ENCODE measurements around the gene SP110. TPM values are rescaled to one million over a fixed set of nuclear protein-coding genes. Genes with fewer than 3 reads are reported as not detected.

SP110 gene
- total RNA-seq, 1 experiment from 2014 or later = 56.7 TPM

GRCh38 chr2:230144355-230144754, 75.4 kb downstream of the SP110 start:
- DNase-seq = no peak
- CTCF ChIA-PET = no interaction called here
- Mint-ChIP-seq H3K4me1 (ENCODE audit: low read depth, unreplicated experiment) (no peaks in the 10 kb centered on the region), H3K36me3 (ENCODE audit: insufficient read depth, unreplicated experiment) (no peaks in the 10 kb centered on the region), H3K27me3 (ENCODE audit: unreplicated experiment) (no peaks in the 10 kb centered on the region), H3K27ac (ENCODE audit: unreplicated experiment) (no peak overlapping the region), H3K9me3 (ENCODE audit: low read depth, unreplicated experiment) (peaks cover 4% of the 10 kb centered on the region), H3K4me3 (ENCODE audit: low read depth, unreplicated experiment) (no peak overlapping the region)
- TF ChIP-seq CTCF (IDR thresholded peaks at IDR 0.05; ENCODE audit: unreplicated experiment) = no peak
- BruUV-seq (replicated peaks) = no TSS peak
- intact Hi-C loops (cut with micrococcal nuclease; ENCODE audit: unreplicated experiment) = no loop called here

- H3K9me3 Mint-ChIP-seq (ENCODE audit: low read depth, unreplicated experiment) = peaks cover 4% of the 10 kb centered on the region
- no TSS peak for BruUV-seq (replicated peaks)
These were observed 79.1 kb downstream of the SP110 start for GRCh38 chr2:230140667-230141066.

GRCh38 chr2:230137902-230138539, 81.8 kb downstream of the SP110 start:
- intact Hi-C loops (cut with micrococcal nuclease; ENCODE audit: unreplicated experiment) = no loop called here
- Mint-ChIP-seq H3K27ac (ENCODE audit: unreplicated experiment) (no peak overlapping the region), H3K27me3 (ENCODE audit: unreplicated experiment) (no peaks in the 10 kb centered on the region), H3K9me3 (ENCODE audit: low read depth, unreplicated experiment) (peaks cover 4% of the 10 kb centered on the region), H3K4me1 (ENCODE audit: low read depth, unreplicated experiment) (no peaks in the 10 kb centered on the region), H3K36me3 (ENCODE audit: insufficient read depth, unreplicated experiment) (no peaks in the 10 kb centered on the region), H3K4me3 (ENCODE audit: low read depth, unreplicated experiment) (no peak overlapping the region)
- CTCF ChIA-PET = no interaction called here
- no TSS peak for BruUV-seq (replicated peaks)
- TF ChIP-seq CTCF (IDR thresholded peaks at IDR 0.05; ENCODE audit: unreplicated experiment) = no peak
- DNase-seq = no peak

More at GRCh38 chr2:230140667-230141066, 79.1 kb downstream of the SP110 start:
- no peak overlapping the region for H3K4me3 Mint-ChIP-seq (ENCODE audit: low read depth, unreplicated experiment)
- H3K36me3 Mint-ChIP-seq (ENCODE audit: insufficient read depth, unreplicated experiment) = no peaks in the 10 kb centered on the region
- TF ChIP-seq CTCF (IDR thresholded peaks at IDR 0.05; ENCODE audit: unreplicated experiment) = no peak
- CTCF ChIA-PET = no interaction called here
- no peaks in the 10 kb centered on the region for H3K27me3 Mint-ChIP-seq (ENCODE audit: unreplicated experiment)
- no peak overlapping the region for H3K27ac Mint-ChIP-seq (ENCODE audit: unreplicated experiment)
- no peak for DNase-seq
- intact Hi-C loops (cut with micrococcal nuclease; ENCODE audit: unreplicated experiment) = no loop called here
- no peaks in the 10 kb centered on the region for H3K4me1 Mint-ChIP-seq (ENCODE audit: low read depth, unreplicated experiment)

GRCh38 chr2:230135130-230135525, 84.7 kb downstream of the SP110 start:
- BruUV-seq (replicated peaks) = no TSS peak
- no peak overlapping the region for H3K4me3 Mint-ChIP-seq (ENCODE audit: low read depth, unreplicated experiment)
- no peaks in the 10 kb centered on the region for H3K36me3 Mint-ChIP-seq (ENCODE audit: insufficient read depth, unreplicated experiment)
- peaks cover 16% of the 10 kb centered on the region for H3K4me1 Mint-ChIP-seq (ENCODE audit: low read depth, unreplicated experiment)
- peaks cover 2% of the 10 kb centered on the region for H3K9me3 Mint-ChIP-seq (ENCODE audit: low read depth, unreplicated experiment)
- no peak overlapping the region for H3K27ac Mint-ChIP-seq (ENCODE audit: unreplicated experiment)
- H3K27me3 Mint-ChIP-seq (ENCODE audit: unreplicated experiment) = no peaks in the 10 kb centered on the region
- CTCF ChIA-PET = no interaction called here
- no peak for DNase-seq
- intact Hi-C loops (cut with micrococcal nuclease; ENCODE audit: unreplicated experiment) = no loop called here
- TF ChIP-seq CTCF (IDR thresholded peaks at IDR 0.05; ENCODE audit: unreplicated experiment) = no peak

Data from Calu3 (cell line).